Amygdala (tissue), 56 donors: ENCODE results near the gene MAP7.

ENCODE experiments used
- DNase-seq, 56 donors: peaks; one replicate each; lab custom pipeline; 2025; lab: John Stamatoyannopoulos, UW

The MAP7 gene

GRCh38 chr6:136534268-136534667 is 16.0 kb downstream of the MAP7 start:
- DNase-seq = no peak

GRCh38 chr6:136533487-136533886 is 16.7 kb downstream of the MAP7 start:
- DNase-seq = no peak

GRCh38 chr6:136532030-136532429 is 18.2 kb downstream of the MAP7 start:
- peak in 6 of 56 donors; percentile 16 to 40 (median 24) for DNase-seq

GRCh38 chr6:136529710-136530109 is 20.5 kb downstream of the MAP7 start:
- no peak for DNase-seq

- DNase-seq = no peak
Observed at GRCh38 chr6:136528477-136528876, 21.7 kb downstream of the MAP7 start.

- DNase-seq = peak in 1 of 56 donors; percentile 24
Observed at GRCh38 chr6:136527831-136528230, 22.4 kb downstream of the MAP7 start.

- DNase-seq = peak in 3 of 56 donors; percentile 41 to 68 (median 65)
Observed at GRCh38 chr6:136526937-136527336, 23.3 kb downstream of the MAP7 start.

- peak in 54 of 56 donors; percentile 38 to 90 (median 74) for DNase-seq
Observed at GRCh38 chr6:136526196-136526930, 23.9 kb downstream of the MAP7 start.

GRCh38 chr6:136525586-136526195 is 24.5 kb downstream of the MAP7 start:
- DNase-seq = peak in 27 of 56 donors; percentile 7 to 76 (median 35)

- DNase-seq = peak in 27 of 56 donors; percentile 4 to 65 (median 28)
Observed at GRCh38 chr6:136524936-136525413, 25.2 kb downstream of the MAP7 start.

GRCh38 chr6:136524339-136524935 is 25.8 kb downstream of the MAP7 start:
- no peak for DNase-seq

GRCh38 chr6:136523196-136523595 is 27.0 kb downstream of the MAP7 start:
- peak in 2 of 56 donors; percentile 33 to 36 for DNase-seq

- DNase-seq = no peak
Observed at GRCh38 chr6:136522636-136523035, 27.6 kb downstream of the MAP7 start.

- no peak for DNase-seq
Observed at GRCh38 chr6:136521911-136522310, 28.3 kb downstream of the MAP7 start.

- DNase-seq = no peak
Observed at GRCh38 chr6:136521427-136521826, 28.8 kb downstream of the MAP7 start.

- no peak for DNase-seq
Observed at GRCh38 chr6:136520517-136520916, 29.7 kb downstream of the MAP7 start.

GRCh38 chr6:136517582-136517981 is 32.6 kb downstream of the MAP7 start:
- no peak for DNase-seq

GRCh38 chr6:136517002-136517401 is 33.2 kb downstream of the MAP7 start:
- DNase-seq = no peak

- no peak for DNase-seq
Observed at GRCh38 chr6:136514591-136514990, 35.6 kb downstream of the MAP7 start.

- DNase-seq = peak in 1 of 56 donors; percentile 14
Observed at GRCh38 chr6:136511926-136512325, 38.3 kb downstream of the MAP7 start.

- no peak for DNase-seq
Observed at GRCh38 chr6:136511397-136511796, 38.8 kb downstream of the MAP7 start.
